ENCODE results near the gene TEDC2. TPM values are rescaled to one million over a fixed set of nuclear protein-coding genes. Genes with fewer than 3 reads are reported as not detected.

The TEDC2 gene
- total RNA-seq, 1 donor from 2014 or later: 0.68 TPM

- no peak for TF ChIP-seq CTCF (IDR thresholded peaks at IDR 0.05)
- Histone ChIP-seq H3K4me1 (peaks cover 71% of the 10 kb centered on the region), H3K27me3 (ENCODE audit: low read depth) (no peaks in the 10 kb centered on the region), H3K9me3 (no peaks in the 10 kb centered on the region), H3K36me3 (no peaks in the 10 kb centered on the region), H3K4me3 (no peak overlapping the region), H3K27ac (peak overlapping the region; percentile 47)
- DNase-seq: no peak
- intact Hi-C loops (cut with DNase I): no loop called here
- ATAC-seq: no peak
Observed at GRCh38 chr16:2484898-2485508, 25.1 kb downstream of the TEDC2 start.

- H3K27me3 ChIP-seq (ENCODE audit: low read depth): no peaks in the 10 kb centered on the region
- H3K9me3 ChIP-seq: no peaks in the 10 kb centered on the region
- peaks cover 67% of the 10 kb centered on the region for H3K4me1 ChIP-seq
- H3K4me3 ChIP-seq: no peak overlapping the region
- peak overlapping the region; percentile 47 for H3K27ac ChIP-seq
- no peaks in the 10 kb centered on the region for H3K36me3 ChIP-seq
- DNase-seq (peak; percentile 47), ATAC-seq (no peak)
- intact Hi-C loops (cut with DNase I): no loop called here
- TF ChIP-seq CTCF (IDR thresholded peaks at IDR 0.05): no peak
Observed at GRCh38 chr16:2485811-2486507, 26.1 kb downstream of the TEDC2 start.

- H3K9me3 ChIP-seq: no peaks in the 10 kb centered on the region
- H3K36me3 ChIP-seq: no peaks in the 10 kb centered on the region
- peaks cover 60% of the 10 kb centered on the region for H3K4me1 ChIP-seq
- ATAC-seq (peak; percentile 81 to 84), DNase-seq (peak; percentile 85)
- no peaks in the 10 kb centered on the region for H3K27me3 ChIP-seq (ENCODE audit: low read depth)
- H3K27ac ChIP-seq: peak overlapping the region; percentile 47
- intact Hi-C loops (cut with DNase I): no loop called here
- H3K4me3 ChIP-seq: no peak overlapping the region
- TF ChIP-seq CTCF (IDR thresholded peaks at IDR 0.05): peak; percentile 27
Observed at GRCh38 chr16:2486645-2487516, 27.0 kb downstream of the TEDC2 start.

- no peak for TF ChIP-seq CTCF (IDR thresholded peaks at IDR 0.05)
- DNase-seq: no peak
- no peak overlapping the region for H3K27ac ChIP-seq
- H3K4me3 ChIP-seq: no peak overlapping the region
- no peaks in the 10 kb centered on the region for H3K36me3 ChIP-seq
- H3K4me1 ChIP-seq: peaks cover 54% of the 10 kb centered on the region
- no peaks in the 10 kb centered on the region for H3K9me3 ChIP-seq
- intact Hi-C loops (cut with DNase I): no loop called here
- no peak for ATAC-seq
- no peaks in the 10 kb centered on the region for H3K27me3 ChIP-seq (ENCODE audit: low read depth)
Observed at GRCh38 chr16:2487517-2487842, 27.6 kb downstream of the TEDC2 start.

- H3K36me3 ChIP-seq: no peaks in the 10 kb centered on the region
- no peak overlapping the region for H3K27ac ChIP-seq
- DNase-seq (no peak), ATAC-seq (no peak)
- no peaks in the 10 kb centered on the region for H3K27me3 ChIP-seq (ENCODE audit: low read depth)
- no peak for TF ChIP-seq CTCF (IDR thresholded peaks at IDR 0.05)
- H3K4me3 ChIP-seq: no peak overlapping the region
- peaks cover 49% of the 10 kb centered on the region for H3K4me1 ChIP-seq
- no peaks in the 10 kb centered on the region for H3K9me3 ChIP-seq
- intact Hi-C loops (cut with DNase I): no loop called here
Observed at GRCh38 chr16:2487903-2488531, 28.1 kb downstream of the TEDC2 start.

All from lower lobe of right lung (tissue), 2 donors.